ENCODE results near the gene LGALS8.
"Not testable (repeated sequence)": the region's sequence is repeated elsewhere in the genome, so short reads cannot be mapped to it uniquely, and the experiment has no call there.

LGALS8 gene

GRCh38 chr1:236540813-236541465 lies 17.2 kb downstream of the LGALS8 start:
- no peak for DNase-seq (ENCODE audit: low read depth in 2 of 2)

- DNase-seq (ENCODE audit: low read depth in 2 of 2): no peak
Observed at GRCh38 chr1:236541710-236542109, 17.9 kb downstream of the LGALS8 start.

- no peak for DNase-seq (ENCODE audit: low read depth in 2 of 2)
Observed at GRCh38 chr1:236543065-236543669, 19.4 kb downstream of the LGALS8 start.

GRCh38 chr1:236545621-236546169 lies 21.9 kb downstream of the LGALS8 start:
- DNase-seq (ENCODE audit: low read depth in 2 of 2): no peak

GRCh38 chr1:236548452-236548851 lies 24.7 kb downstream of the LGALS8 start:
- DNase-seq (ENCODE audit: low read depth in 2 of 2): no peak

GRCh38 chr1:236550961-236551851 lies 27.4 kb downstream of the LGALS8 start:
- DNase-seq (ENCODE audit: low read depth in 2 of 2): no peak

- DNase-seq (ENCODE audit: low read depth in 2 of 2): no peak
Observed at GRCh38 chr1:236552096-236552495, 28.3 kb downstream of the LGALS8 start.

GRCh38 chr1:236552901-236553300 lies 29.1 kb downstream of the LGALS8 start:
- DNase-seq (ENCODE audit: low read depth in 2 of 2): no peak

GRCh38 chr1:236553370-236553769 lies 29.6 kb downstream of the LGALS8 start:
- no peak for DNase-seq (ENCODE audit: low read depth in 2 of 2)

GRCh38 chr1:236556606-236557005 lies 32.8 kb downstream of the LGALS8 start:
- no peak for DNase-seq (ENCODE audit: low read depth in 2 of 2)

GRCh38 chr1:236558081-236558480 lies 34.3 kb downstream of the LGALS8 start:
- no peak for DNase-seq (ENCODE audit: low read depth in 2 of 2)

GRCh38 chr1:236558846-236559245 lies 35.1 kb downstream of the LGALS8 start:
- no peak for DNase-seq (ENCODE audit: low read depth in 2 of 2)

GRCh38 chr1:236560213-236560771 lies 36.5 kb downstream of the LGALS8 start:
- DNase-seq (ENCODE audit: low read depth in 2 of 2): no peak

GRCh38 chr1:236561976-236562375 lies 38.2 kb downstream of the LGALS8 start:
- DNase-seq (ENCODE audit: low read depth in 2 of 2): no peak

GRCh38 chr1:236565530-236565929 lies 41.7 kb downstream of the LGALS8 start:
- no peak for DNase-seq (ENCODE audit: low read depth in 2 of 2)

GRCh38 chr1:236568285-236568894 lies 44.6 kb downstream of the LGALS8 start:
- no peak for DNase-seq (ENCODE audit: low read depth in 2 of 2)

GRCh38 chr1:236575523-236575922 lies 51.7 kb downstream of the LGALS8 start:
- DNase-seq (ENCODE audit: low read depth in 2 of 2): no peak

- no peak for DNase-seq (ENCODE audit: low read depth in 2 of 2)
Observed at GRCh38 chr1:236576004-236576403, 52.2 kb downstream of the LGALS8 start.

- not testable (repeated sequence) for DNase-seq (ENCODE audit: low read depth in 2 of 2)
Observed at GRCh38 chr1:236577041-236577440, 53.3 kb downstream of the LGALS8 start.

GRCh38 chr1:236578661-236579060 lies 54.9 kb downstream of the LGALS8 start:
- DNase-seq (ENCODE audit: low read depth in 2 of 2): no peak

GRCh38 chr1:236580404-236580803 lies 56.6 kb downstream of the LGALS8 start:
- DNase-seq (ENCODE audit: low read depth in 2 of 2): not testable (repeated sequence)

- DNase-seq (ENCODE audit: low read depth in 2 of 2): no peak
Observed at GRCh38 chr1:236581528-236581927, 57.7 kb downstream of the LGALS8 start.

Data from stimulated activated CD4-positive, alpha-beta T cell treated with anti-CD3 and anti-CD28 coated beads, Interleukin-4, amount 100 ng/mL, for 48 hours (primary cell).